ENCODE data around the gene SMIM1. TPM values are rescaled to one million over a fixed set of nuclear protein-coding genes. Genes with fewer than 3 reads are reported as not detected.

SMIM1 gene
- total and polyA plus RNA-seq, 4 donors, result 8.0 to 15.9 (median 10.9) TPM

DNA sequence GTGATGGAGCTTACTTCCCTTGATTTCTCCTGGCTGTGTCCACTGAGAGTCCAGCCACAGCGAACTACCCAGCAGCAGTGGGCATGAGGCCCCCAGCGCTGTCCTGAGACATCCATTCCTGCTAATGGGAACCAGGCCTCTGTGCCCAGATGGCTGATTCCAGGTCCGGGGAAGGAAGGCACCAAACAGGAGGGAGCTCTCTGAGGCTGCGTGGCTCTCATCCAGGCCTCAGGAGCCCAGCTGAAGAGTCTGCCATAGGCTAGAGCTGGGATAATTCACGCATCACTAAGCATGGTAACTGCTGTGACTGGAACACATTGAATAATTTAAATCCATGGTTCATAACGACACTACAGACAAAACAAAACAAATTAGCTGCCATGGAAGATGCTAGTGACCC lies 48.5 kb downstream of the SMIM1 start:
- TF ChIP-seq, protein P1, sequence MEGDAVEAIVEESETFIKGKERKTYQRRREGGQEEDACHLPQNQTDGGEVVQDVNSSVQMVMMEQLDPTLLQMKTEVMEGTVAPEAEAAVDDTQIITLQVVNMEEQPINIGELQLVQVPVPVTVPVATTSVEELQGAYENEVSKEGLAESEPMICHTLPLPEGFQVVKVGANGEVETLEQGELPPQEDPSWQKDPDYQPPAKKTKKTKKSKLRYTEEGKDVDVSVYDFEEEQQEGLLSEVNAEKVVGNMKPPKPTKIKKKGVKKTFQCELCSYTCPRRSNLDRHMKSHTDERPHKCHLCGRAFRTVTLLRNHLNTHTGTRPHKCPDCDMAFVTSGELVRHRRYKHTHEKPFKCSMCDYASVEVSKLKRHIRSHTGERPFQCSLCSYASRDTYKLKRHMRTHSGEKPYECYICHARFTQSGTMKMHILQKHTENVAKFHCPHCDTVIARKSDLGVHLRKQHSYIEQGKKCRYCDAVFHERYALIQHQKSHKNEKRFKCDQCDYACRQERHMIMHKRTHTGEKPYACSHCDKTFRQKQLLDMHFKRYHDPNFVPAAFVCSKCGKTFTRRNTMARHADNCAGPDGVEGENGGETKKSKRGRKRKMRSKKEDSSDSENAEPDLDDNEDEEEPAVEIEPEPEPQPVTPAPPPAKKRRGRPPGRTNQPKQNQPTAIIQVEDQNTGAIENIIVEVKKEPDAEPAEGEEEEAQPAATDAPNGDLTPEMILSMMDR (IDR thresholded peaks at IDR 0.05; ENCODE audit: control extremely low read depth, extremely low read depth), result no peak
- H3K36me3 ChIP-seq (ENCODE audit: control insufficient read depth in 4 of 4, insufficient read depth in 4 of 4, low read length in 4 of 4), result peaks cover 5 to 57% (median 11%) of the 10 kb centered on the region in 4 donors
- no peaks in the 10 kb centered on the region for H3K27me3 ChIP-seq (ENCODE audit: control insufficient read depth in 3 of 3, insufficient read depth in 3 of 3, low read length in 2 of 3)
- DNase-seq (no peak), ATAC-seq (ENCODE audit: insufficient read depth, low FRiP score) (no peak)
- no peak overlapping the region for H3K4me3 ChIP-seq
- WGBS, 2 donors, result 91 to 93% methylated on average over 6 of the region's 6 CpGs
- H3K27ac ChIP-seq (ENCODE audit: low read depth in 1 of 2, low read length in 1 of 2), result no peak overlapping the region
- H3K4me1 ChIP-seq (ENCODE audit: control insufficient read depth in 5 of 5, insufficient read depth in 5 of 5, low read length in 5 of 5), result no peaks in the 10 kb centered on the region
- H3K9ac ChIP-seq (ENCODE audit: insufficient read depth in 1 of 2, low read length in 2 of 2), result no peak overlapping the region
- H3K9me3 ChIP-seq (ENCODE audit: control insufficient read depth in 4 of 4, insufficient read depth in 3 of 4, low read length in 3 of 4), result no peaks in the 10 kb centered on the region

DNA sequence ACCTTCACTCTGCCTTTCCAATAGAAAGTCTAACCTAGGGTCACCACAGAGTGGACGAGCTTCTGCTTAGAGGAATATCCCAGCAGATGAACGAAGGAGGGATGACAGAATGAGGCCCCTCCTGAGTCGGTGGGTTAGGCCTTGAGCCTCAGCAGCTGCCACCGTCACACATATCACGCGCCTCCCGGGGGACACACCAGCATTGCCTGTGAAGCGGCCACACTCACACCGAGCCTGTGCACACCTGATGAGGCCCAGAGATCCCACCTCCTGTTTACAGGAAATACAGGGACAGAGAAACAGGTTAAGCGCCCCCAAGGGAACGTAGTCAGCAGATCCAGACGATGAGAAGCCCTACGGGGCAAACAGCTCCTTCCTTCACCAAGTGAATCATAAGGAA lies 48.9 kb downstream of the SMIM1 start:
- H3K36me3 ChIP-seq (ENCODE audit: control insufficient read depth in 4 of 4, insufficient read depth in 4 of 4, low read length in 4 of 4), result peaks cover 5 to 56% (median 14%) of the 10 kb centered on the region in 4 donors
- no peak overlapping the region for H3K9ac ChIP-seq (ENCODE audit: insufficient read depth in 1 of 2, low read length in 2 of 2)
- ATAC-seq (ENCODE audit: insufficient read depth, low FRiP score) (no peak), DNase-seq (no peak)
- H3K9me3 ChIP-seq (ENCODE audit: control insufficient read depth in 4 of 4, insufficient read depth in 3 of 4, low read length in 3 of 4), result no peaks in the 10 kb centered on the region
- H3K27ac ChIP-seq (ENCODE audit: low read depth in 1 of 2, low read length in 1 of 2), result no peak overlapping the region
- no peaks in the 10 kb centered on the region for H3K27me3 ChIP-seq (ENCODE audit: control insufficient read depth in 3 of 3, insufficient read depth in 3 of 3, low read length in 2 of 3)
- TF ChIP-seq, protein P1 (IDR thresholded peaks at IDR 0.05; ENCODE audit: control extremely low read depth, extremely low read depth), result no peak
- H3K4me1 ChIP-seq (ENCODE audit: control insufficient read depth in 5 of 5, insufficient read depth in 5 of 5, low read length in 5 of 5), result no peaks in the 10 kb centered on the region
- 88 to 90% methylated on average over 13 of the region's 13 CpGs for WGBS, 2 donors
- H3K4me3 ChIP-seq, result no peak overlapping the region

DNA sequence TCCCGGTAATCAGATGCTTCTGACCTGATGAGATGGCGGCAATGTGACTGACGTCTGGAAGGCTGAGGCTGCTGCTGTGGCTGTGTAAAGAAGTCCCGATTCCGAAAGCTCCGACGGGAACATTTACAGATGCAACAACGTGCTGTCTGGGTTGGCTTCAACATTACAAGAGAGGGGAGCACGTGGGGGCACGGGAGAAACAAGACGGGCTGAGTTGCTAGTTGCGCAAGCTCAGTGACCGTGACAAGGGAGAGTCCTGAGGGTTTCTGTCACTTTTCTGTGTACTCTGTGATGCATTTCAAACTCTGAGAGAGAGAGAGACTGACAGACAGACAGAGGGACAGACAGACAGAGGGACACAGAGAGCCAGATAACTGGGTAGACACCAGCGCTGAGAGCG lies 49.4 kb downstream of the SMIM1 start:
- H3K36me3 ChIP-seq (ENCODE audit: control insufficient read depth in 4 of 4, insufficient read depth in 4 of 4, low read length in 4 of 4), result peaks cover 5 to 55% (median 16%) of the 10 kb centered on the region in 4 donors
- ATAC-seq (ENCODE audit: insufficient read depth, low FRiP score), result no peak

More for the DNA sequence above, 49.4 kb downstream of the SMIM1 start:
- no peaks in the 10 kb centered on the region for H3K4me1 ChIP-seq (ENCODE audit: control insufficient read depth in 5 of 5, insufficient read depth in 5 of 5, low read length in 5 of 5)
- 90 to 91% methylated on average over 15 of the region's 15 CpGs for WGBS, 2 donors
- no peak overlapping the region for H3K4me3 ChIP-seq
- no peak overlapping the region for H3K27ac ChIP-seq (ENCODE audit: low read depth in 1 of 2, low read length in 1 of 2)
- H3K9me3 ChIP-seq (ENCODE audit: control insufficient read depth in 4 of 4, insufficient read depth in 3 of 4, low read length in 3 of 4), result no peaks in the 10 kb centered on the region
- TF ChIP-seq, protein P1 (IDR thresholded peaks at IDR 0.05; ENCODE audit: control extremely low read depth, extremely low read depth), result no peak
- no peaks in the 10 kb centered on the region for H3K27me3 ChIP-seq (ENCODE audit: control insufficient read depth in 3 of 3, insufficient read depth in 3 of 3, low read length in 2 of 3)
- DNase-seq, result no peak
- H3K9ac ChIP-seq (ENCODE audit: insufficient read depth in 1 of 2, low read length in 2 of 2), result no peak overlapping the region
